GM12873 (cell line): ENCODE data around the gene CCT6A.

Experiments used
- CTCF ChIP-seq: IDR thresholded peaks from 2 replicates; pipeline ENCODE4 v1.5.1; 2012; ENCODE audit warnings: low read depth, mild to moderate bottlenecking, moderate library complexity, low read length, control low read depth; ENCODE audit not compliant: insufficient read depth; ENCODE audit errors: missing control alignments

Gene CCT6A

DNA sequence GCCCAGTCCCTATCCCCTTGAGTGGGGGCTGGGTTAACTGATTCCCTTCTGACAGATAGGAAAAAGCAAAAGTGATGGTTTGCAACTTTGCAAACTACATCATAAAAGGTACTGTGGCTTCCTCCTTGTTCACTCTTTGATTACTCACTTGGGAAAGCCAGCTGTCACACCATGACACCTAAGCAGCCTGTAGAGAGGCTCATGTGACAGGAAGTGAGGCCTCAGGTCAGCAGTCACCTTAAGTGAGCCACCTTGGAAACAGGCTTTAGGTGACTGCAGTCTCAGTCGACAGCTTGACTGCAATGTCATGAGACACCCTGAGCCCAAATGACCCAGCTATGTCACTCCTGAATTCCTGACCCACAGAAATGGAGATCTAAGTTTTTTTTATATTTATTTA is 59.0 kb downstream of the CCT6A start:
- no peak for TF ChIP-seq CTCF
